HG02840 (cell line): Measurements from ENCODE around the gene RPS6KA5.
"Not testable (repeated sequence)": the region's sequence is repeated elsewhere in the genome, so short reads cannot be mapped to it uniquely, and the experiment has no call there.

Experiments used
- ATAC-seq: cut with Tn5 transposase; IDR thresholded peaks from one replicate; pipeline ENCODE4 v1.9.1; 2021; ENCODE audit warnings: mild to moderate bottlenecking, moderate library complexity, moderate number of reproducible peaks; ENCODE audit not compliant: unreplicated experiment, low FRiP score

RPS6KA5 gene

DNA sequence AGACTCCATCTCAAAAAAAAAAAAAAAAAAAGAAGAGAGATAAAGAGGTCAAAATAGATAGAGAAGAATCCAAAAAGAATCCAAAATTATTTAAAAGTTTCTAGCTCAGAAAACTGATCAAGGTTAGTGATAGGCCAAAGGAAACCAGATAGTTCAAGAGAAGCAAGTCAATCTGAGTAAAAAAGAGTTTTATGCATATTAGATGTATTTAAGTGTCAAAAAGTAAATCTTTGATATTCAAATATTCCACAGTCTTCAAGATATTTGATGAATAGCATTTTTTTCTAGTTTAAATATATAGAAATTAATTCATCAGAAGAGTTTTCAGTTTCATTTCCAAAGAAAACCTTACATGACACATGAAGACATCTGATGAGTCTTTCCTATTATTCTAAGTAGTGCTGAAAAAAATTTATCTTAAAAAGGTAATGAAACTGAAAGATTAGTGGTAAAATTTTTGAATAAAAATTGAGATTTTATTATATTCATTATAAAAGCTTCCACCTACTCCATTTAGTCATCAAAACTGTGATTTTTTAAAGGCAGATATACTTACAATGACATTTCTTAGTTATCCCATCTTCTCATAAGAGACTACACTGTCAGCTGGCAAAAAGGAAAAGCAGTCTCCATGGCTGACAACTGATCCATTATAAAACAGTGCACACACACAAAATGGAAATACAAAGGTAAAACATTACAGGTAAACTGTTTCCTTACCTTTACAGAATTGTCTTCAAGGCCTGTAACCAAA is 68.6 kb downstream of the RPS6KA5 start:
- no peak for ATAC-seq

DNA sequence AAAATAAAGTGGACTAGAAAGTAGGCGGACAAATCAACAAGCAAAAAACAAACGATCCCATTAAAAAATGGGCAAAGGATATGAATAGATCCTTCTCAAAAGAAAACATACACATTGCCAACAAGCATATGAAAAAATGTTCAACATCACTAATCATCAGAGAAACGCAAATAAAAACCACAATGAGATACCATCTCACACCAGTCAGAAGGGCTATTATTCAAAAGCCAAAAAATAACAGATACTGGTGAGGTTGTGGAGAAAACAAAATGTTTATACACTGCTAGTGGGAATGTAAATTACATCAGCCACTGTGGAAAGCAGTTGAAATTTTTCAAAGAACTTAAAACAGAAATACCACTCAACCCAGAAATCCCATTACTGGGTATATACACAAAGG is 70.3 kb downstream of the RPS6KA5 start:
- ATAC-seq, result no peak

DNA sequence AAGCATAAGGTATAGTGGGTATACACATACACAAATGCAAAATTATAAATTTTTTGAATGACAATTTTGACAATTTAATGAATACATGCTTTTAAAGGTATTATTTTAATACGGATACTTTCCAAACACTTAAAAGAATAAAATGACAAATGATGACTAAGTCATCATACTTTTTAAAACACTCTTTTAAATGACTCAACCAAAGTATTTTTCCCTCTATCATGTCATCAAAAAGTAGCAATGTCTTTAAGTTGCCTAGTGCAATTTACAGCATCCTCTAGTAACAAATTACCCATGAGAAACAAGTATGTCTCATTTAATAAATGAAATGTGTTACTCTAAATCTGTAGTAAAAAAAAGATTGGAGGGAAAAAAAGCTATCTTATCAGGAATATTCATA is 73.3 kb downstream of the RPS6KA5 start:
- ATAC-seq, result no peak

DNA sequence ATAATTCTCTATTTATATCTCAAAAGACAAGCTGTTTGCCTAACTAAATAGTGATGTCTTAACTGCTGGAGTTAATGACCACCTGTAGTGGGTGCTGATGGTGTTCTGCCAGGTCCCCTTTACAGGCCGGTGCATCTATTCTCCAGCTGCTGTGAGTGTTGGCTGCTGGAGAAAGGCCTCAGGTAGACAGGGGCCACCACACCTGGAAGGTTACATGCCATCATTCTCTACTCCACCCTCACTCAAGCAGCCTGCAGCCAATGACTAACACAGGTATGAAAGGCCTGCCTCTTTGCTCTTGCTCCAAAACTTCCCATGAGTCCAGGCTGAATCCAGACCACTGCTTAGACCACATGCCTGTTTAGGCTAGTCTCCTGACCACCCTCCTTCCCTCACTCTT is 73.9 kb downstream of the RPS6KA5 start:
- no peak for ATAC-seq

DNA sequence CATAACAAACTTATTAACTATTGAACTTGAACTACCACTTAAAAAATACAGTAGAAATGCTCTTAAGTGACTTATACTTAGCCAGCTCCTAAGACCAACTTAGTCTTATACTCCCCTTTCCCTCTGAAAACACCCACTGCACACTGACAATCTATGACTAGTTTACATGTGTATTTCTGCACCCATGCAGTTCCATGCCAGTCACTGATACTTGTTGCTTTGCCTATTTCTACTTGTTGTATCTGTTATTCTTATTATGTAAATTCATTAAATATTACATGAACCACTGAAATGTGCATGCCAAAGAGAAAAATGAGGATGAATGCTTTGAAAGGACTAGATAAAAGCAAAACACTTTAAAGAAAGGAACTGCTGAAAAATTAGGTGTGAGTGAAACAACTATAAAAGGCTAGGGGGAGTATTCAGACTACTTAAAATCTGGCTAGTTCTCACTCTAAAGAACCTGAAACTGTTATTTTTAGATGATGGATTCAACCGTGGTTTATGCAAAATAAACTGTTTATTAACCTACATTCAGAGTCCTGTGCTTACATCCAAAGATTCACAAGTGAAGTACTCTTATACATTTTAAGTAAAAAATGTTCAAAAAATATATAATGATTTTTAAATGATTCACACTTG is 74.7 kb downstream of the RPS6KA5 start:
- ATAC-seq, result no peak

DNA sequence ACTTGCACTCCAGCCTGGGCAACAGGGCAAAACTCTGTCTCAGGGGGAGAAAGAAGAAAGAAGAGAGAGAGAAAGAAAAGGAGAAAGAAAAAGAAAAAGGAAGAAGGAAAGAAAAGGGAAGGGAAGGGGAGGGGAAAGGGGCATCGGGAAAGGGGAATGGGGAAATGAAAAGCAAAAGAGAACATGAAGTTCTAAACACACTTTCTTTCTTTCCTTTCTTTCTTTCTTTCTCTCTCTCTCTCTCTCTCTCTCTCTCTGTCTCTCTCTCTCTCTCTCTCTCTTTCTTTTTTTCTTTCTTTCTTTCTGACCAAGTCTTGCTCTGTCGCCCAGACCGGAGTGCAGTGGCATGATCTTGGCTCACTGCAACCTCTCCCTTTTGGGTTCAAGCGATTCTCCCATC is 76.9 kb downstream of the RPS6KA5 start:
- ATAC-seq, result no peak

DNA sequence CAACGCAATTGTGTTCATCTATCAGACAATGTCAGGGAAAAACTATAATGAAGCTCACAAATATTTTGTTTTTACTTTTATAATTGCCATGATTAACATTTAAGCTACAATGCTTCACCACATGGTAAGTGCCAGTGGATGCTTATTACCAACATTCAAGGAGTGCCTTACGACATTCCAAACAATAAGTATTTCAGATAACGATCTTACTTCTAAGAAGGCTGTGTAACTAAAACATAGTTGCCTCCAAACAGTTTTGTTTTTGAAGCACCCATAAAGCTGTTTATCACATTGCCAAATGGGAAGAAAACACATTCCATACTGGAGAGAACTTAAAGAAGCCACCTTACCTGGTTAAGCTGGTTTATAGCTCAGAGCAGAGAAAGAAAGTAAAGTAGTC is 78.8 kb downstream of the RPS6KA5 start:
- ATAC-seq, result no peak

DNA sequence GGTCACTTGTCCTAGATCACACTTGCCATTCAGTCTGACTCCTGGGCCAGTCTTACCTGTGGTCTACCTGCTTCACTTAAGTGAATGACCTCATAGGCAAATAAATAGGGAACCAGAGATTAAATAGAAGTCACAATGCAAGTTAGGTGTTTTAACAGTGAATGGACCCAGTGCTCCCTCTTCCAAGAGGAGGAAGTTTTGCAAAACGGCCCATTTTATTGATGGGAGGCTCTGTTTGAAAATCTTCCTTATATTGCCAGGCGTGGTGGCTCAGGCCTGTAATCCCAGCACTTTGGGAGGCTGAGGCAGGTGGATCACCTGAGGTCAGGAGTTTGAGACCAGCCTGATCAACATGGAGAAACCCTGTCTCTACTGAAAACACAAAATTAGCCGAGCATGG is 79.8 kb downstream of the RPS6KA5 start:
- ATAC-seq, result not testable (repeated sequence)

DNA sequence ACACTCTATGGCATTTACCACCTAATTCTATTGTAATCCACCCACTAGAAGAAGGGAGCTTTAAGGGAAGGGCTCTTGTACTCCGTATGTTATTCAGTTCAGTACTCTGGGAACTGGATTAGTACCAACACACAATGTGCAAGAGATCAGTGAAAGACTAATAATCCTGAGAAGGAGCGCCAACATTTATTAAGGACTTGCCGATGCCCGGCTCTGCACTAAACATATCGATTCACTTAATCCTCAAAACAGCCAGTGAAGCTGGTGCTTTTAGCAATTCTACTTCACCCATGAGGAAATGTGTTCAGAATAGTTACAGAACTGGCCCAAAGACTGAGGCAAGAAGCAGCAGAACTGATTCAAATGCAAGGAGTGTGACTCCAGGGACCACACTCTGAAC is 80.9 kb downstream of the RPS6KA5 start:
- no peak for ATAC-seq

DNA sequence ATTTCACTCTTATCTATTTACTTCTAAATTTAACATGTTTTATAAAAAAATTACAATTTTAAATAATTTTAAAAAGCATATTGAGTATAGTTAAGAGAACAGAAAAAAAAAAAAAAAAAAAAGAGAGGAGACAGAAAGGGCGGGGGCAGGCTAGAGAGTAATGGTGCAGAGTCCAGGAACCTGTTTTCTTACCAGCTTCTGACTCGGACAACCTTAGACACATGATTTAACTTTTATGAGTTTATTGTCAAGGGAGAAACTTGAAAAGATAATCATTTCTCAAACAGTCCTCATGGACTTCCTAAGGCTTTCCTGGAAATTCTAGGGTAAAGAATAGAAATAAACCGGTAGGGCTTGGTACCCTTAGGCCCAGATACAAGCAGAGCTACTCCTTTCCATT is 84.3 kb downstream of the RPS6KA5 start:
- no peak for ATAC-seq

DNA sequence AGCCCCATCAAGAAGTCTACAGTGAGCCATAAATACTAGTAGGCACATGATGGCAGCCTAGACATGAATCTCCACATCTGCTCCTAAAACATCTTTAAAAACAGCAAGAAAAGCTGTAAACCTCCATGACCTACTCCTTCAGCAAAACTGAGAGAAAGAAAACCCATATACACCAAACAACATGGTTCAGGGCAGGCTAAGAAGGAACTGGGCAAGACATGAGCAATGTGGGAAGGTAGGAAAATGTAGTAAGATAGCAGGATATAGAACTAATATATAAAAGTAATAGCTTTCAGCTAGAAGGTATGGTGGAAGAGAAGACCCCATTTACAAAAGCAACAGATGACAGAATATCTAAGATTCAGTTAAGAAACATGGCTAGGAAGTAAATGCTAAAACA is 88.8 kb downstream of the RPS6KA5 start:
- ATAC-seq, result no peak

DNA sequence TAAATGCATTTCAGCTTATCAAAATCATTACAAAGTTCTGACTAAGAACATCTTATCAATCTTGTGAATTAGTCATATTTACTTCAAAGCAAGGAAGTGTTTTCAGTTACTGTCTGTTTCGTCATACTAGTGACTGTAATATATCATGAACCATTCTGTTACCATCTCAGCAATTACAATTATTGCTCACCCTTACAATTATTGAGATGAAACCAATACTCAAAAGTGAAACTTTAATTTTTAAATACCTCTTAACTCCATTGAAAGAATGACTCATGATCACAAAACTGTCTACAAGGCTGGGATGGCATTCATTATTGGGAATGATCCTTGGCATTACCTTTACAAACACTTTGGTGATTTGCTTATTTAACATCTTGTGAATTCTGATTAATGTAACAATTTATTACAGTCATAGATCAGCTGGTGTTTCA is 90.3 kb downstream of the RPS6KA5 start:
- ATAC-seq, result no peak

DNA sequence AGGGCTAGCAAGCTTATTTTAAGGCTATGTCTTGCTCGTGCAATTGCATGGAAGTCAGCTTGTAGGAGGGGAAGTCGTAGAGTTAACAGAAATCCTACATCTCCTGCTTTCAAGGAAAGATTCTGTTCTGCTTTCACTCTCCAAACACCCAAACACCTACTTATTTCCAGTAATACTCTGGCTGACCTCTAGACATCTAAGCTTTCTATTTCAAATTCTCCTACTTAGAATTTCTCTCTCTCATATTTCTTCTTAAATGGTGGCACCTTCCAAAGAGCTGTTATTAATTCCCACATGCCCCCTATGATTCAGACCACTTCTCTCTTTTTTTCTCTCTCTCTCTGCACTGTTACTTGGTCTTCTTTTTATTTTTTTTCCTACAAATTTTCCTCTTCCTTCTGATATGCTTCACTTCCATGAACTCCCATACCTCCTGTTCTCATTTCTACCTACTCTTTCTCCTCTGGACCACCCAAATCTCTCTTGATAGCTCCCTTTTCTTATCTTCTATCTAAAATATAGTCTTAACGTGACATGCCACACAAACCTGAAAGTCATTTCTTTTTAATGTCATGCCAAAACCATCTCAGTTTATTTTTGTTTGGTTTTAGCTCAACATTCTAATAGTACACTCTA is 90.8 kb downstream of the RPS6KA5 start:
- ATAC-seq, result no peak

DNA sequence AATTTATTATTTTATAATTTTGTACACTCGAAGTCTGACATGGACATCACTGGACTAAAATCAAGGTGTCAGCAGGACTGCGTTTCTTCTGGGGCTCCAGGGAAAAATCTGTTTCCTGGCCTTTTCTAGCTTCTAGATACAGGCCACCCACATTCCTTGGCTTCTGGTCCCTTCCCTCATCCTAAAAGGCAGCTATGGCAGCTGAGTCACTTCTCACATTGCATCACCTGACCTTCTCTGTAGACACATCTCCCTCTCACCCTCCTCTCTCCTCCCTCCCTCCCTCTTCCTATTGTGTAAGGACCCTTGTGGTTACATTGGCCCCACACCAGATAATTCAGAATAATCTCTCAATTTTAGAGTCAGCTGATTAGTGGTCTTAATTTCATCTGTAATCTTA is 92.4 kb downstream of the RPS6KA5 start:
- no peak for ATAC-seq

DNA sequence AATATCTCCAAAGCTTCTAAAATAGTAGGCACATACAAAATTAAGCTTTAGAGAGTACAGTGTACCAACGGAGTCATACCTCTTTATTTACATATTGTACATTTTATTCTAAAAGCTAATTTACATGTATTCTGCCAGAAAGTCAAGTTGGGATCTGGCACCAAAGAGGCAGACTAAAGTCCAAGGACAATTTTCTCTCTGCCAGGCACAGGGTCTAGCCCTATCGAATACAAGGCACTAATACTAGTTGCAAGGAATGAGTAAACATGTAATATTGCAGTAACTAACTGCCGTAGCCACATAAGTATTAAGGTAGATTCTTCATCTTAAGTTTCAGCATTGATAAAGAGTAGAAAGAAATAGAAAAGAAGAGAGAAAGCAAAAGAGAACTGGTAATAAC is 93.9 kb downstream of the RPS6KA5 start:
- no peak for ATAC-seq

DNA sequence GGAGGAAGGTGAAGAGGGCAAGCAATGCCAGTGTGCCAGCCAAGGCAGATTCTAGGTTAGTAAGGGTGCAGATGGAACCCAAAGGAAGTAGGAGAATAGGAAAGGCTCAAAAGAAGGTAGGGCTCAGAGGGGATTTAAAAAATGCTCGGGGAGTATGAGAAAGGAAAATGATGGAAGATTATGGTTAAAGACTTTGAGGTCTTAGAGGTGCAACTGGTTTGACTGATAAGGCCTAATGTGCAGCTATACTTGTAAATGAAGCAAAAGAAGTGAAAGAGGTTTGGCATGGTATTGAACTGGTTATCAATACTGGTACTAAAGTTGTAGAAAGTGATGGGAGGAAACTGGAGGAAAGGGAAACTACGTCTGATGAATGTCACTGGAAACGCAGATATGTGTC is 94.7 kb downstream of the RPS6KA5 start:
- ATAC-seq, result no peak

DNA sequence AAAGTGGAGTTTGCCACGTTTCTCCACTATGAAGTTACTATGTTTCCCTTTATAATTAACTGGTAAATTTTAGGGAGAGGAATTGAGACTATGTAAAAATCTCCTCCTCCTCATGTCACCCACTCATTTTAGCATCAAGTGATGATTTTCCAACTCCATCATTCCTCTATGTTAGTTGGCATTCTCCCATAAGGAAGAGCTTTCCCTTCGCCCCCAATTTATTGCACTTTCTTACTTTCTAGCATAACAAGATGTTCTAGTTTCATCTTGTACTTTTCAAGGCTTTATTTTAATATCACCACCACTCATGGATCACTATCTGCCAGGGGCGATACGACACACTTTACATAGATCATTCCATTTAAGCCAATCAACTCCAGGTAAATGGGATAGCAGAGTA is 97.1 kb downstream of the RPS6KA5 start:
- ATAC-seq, result no peak

DNA sequence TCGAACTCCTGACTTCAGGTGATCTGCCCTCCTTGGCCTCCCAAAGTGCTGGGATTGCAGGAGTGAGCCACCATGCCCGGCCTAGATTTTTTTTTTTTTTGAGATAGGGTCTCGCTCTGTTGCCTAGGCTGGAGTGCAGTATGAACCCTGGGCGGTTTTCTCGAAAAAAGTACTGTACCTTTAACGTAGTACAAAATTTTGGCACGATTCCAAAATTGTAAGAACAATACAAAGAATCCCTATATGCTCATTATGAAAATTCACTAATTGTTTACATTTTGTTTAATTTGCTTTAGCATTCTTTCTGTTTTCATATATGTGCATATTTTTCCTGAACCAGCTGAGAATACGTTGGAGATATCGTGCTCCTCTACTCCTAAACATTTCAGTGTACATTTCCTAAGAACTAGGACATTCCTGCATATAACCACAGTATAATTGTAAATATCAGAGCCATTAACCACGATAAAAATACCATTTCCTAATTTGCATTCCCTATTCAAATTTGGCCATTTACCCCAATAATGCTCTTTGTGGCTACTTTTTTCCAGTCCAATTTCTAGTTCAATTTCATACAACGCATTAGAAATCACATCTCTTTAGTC is 97.8 kb downstream of the RPS6KA5 start:
- no peak for ATAC-seq

DNA sequence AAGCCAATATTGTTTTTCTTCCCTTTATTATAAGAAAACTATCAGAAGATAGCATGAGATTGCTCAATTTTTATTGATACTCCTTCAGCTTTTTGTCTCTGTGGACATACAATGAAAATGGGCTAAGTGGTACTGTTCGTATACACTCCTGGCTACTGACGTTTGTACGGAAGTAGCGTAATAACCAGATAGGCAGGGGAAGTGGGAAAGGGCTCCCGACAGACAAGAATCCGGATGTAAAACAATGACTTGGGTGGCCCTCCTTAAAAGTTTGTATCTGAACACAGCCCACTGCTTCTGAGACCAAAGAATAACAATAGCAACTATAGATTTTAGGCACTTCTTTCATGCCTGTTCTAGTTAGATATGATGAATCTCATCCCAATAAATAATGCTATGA is 99.6 kb downstream of the RPS6KA5 start:
- no peak for ATAC-seq

DNA sequence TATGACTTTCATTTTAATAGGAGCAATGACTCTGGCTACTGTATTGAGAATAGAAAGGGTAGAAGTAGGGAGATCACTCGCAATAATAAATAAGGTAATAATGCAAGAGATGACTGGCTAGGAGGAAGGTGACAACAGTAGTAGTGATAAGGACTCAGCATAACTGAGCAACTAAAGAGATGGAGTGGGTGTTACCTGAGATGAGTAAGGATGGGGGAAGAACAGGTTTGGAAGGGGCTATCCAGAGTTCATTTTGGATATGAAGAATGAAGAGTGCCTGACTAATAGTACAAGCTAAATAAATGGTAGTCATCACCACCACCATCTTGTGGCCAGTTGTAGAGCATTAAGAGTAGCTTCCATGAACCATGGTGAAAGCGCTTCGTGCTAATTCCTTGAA is 101.1 kb downstream of the RPS6KA5 start:
- ATAC-seq, result no peak

DNA sequence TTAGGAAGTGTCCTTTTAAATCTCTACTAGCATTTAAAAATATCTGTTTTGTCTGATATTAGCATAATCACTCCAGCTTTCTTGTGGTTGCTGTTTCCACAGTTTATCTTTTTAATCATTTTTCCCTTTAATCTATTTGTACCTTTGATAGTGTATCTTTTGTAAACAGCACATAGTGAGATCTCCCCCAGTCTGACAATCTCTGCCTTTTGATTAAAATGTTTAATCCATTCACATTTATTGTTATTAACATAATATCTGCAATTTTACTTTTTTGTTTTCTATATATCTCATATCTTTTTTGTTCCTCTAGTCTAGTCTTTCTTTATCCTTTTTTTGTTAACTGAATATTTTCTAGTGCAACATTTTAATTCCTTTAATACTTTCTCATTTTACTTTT is 104.2 kb downstream of the RPS6KA5 start:
- ATAC-seq, result no peak
